GM12892 (cell line): ENCODE data around the gene SPG7.

Experiments used
- POLR2A ChIP-seq: IDR thresholded peaks from 2 replicates; pipeline ENCODE4 v1.6.1; 2011; ENCODE audit warnings: low read depth, low read length, control low read depth
- POLR2AphosphoS5 ChIP-seq: IDR thresholded peaks from 2 replicates; pipeline ENCODE4 v1.6.1; 2011; ENCODE audit warnings: low read depth, low read length, control low read depth

GRCh38 chr16:89565256-89565505 lies 57.0 kb downstream of the SPG7 start:
- no peak for TF ChIP-seq POLR2AphosphoS5
- no peak for TF ChIP-seq POLR2A
